Measurements from ENCODE around the gene DDX55.

DDX55 gene

DNA sequence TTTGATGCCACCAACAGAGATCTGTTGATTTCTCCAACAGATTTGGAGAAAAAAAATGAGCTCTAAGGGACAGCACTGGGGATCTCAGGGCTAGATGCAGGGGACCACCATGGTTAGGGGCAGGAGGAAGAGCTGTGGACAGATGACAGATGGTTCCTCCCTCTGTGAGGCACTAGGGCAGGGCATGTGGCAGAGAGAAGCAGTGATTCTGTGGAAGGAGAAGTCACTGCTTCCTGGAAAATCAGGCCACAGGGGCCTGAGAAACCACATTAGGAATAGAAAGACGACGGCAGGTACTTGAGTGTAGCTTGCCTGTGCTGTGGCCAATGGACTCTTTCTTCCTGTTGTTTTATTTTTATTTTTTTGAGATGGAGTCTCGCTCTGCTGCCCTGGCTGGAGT is 42.4 kb upstream of the DDX55 start:
- no peak for TF ChIP-seq EZH2 (IDR thresholded peaks at IDR 0.05; ENCODE audit: borderline replicate concordance, low read length)
- TF ChIP-seq, protein P1, sequence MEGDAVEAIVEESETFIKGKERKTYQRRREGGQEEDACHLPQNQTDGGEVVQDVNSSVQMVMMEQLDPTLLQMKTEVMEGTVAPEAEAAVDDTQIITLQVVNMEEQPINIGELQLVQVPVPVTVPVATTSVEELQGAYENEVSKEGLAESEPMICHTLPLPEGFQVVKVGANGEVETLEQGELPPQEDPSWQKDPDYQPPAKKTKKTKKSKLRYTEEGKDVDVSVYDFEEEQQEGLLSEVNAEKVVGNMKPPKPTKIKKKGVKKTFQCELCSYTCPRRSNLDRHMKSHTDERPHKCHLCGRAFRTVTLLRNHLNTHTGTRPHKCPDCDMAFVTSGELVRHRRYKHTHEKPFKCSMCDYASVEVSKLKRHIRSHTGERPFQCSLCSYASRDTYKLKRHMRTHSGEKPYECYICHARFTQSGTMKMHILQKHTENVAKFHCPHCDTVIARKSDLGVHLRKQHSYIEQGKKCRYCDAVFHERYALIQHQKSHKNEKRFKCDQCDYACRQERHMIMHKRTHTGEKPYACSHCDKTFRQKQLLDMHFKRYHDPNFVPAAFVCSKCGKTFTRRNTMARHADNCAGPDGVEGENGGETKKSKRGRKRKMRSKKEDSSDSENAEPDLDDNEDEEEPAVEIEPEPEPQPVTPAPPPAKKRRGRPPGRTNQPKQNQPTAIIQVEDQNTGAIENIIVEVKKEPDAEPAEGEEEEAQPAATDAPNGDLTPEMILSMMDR (IDR thresholded peaks at IDR 0.05; ENCODE audit: low read length), result no peak
- H3K27ac ChIP-seq (ENCODE audit: low read depth, low read length, poor library complexity, severe bottlenecking), result no peak overlapping the region
- H3K9ac ChIP-seq (ENCODE audit: low read length), result no peak overlapping the region
- no peaks in the 10 kb centered on the region for H3K9me3 ChIP-seq (ENCODE audit: low read length)
- H3K27me3 ChIP-seq (ENCODE audit: insufficient read depth, low read length), result no peaks in the 10 kb centered on the region
- no peaks in the 10 kb centered on the region for H3K36me3 ChIP-seq (ENCODE audit: insufficient read depth, low read length)
- no peak overlapping the region for H3K4me2 ChIP-seq (ENCODE audit: low read length)
- H3K79me2 ChIP-seq (ENCODE audit: insufficient read depth, low read length), result no peaks in the 10 kb centered on the region
- H4K20me1 ChIP-seq (ENCODE audit: insufficient read depth, low read length), result no peaks in the 10 kb centered on the region
- no peaks in the 10 kb centered on the region for H3K9me2 ChIP-seq (ENCODE audit: low read depth, low read length)
- H3K4me3 ChIP-seq (ENCODE audit: low read depth, low read length, poor library complexity, severe bottlenecking), result no peak overlapping the region
- H3K4me1 ChIP-seq (ENCODE audit: insufficient read depth, low read length, severe bottlenecking), result no peaks in the 10 kb centered on the region
- H2AFZ ChIP-seq (ENCODE audit: low read length), result no peak overlapping the region
- H3F3A ChIP-seq (ENCODE audit: insufficient read depth, low read length), result no peaks in the 10 kb centered on the region

DNA sequence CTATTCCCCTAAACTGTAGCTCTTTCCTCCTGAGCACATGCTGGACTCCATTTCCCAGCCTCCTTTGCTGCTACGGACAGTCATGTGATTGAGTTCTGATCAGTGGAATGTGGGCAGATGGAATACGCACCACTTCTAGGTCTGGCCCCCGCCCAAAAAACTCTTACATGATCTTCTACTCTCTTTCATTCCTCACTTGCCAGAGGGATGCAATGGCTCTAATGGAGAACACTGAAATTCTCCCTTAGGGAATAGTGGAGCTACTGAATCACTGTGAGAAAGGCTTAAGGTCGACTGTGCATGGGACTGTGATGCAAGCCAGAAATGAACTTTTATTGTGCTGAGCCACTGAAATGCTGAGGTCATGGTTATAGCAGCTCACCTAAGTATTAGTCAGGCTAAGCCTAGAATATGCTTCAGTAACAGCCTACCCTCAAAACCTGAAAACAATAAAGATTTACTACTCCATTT is 30.5 kb upstream of the DDX55 start:
- no peak overlapping the region; the same call in 1 of the 2 replicates for H2AFZ ChIP-seq (ENCODE audit: low read length)
- peak overlapping the region; percentile 45; the same call in 1 of the 2 replicates for H3K4me2 ChIP-seq (ENCODE audit: low read length)
- H3K27ac ChIP-seq (ENCODE audit: low read depth, low read length, poor library complexity, severe bottlenecking), result no peak overlapping the region
- no peaks in the 10 kb centered on the region for H3K4me1 ChIP-seq (ENCODE audit: insufficient read depth, low read length, severe bottlenecking)
- no peak overlapping the region for H3K4me3 ChIP-seq (ENCODE audit: low read depth, low read length, poor library complexity, severe bottlenecking)
- no peaks in the 10 kb centered on the region for H3K79me2 ChIP-seq (ENCODE audit: insufficient read depth, low read length)
- no peaks in the 10 kb centered on the region; the same call in 1 of the 2 replicates for H3K36me3 ChIP-seq (ENCODE audit: insufficient read depth, low read length)
- H4K20me1 ChIP-seq (ENCODE audit: insufficient read depth, low read length), result no peaks in the 10 kb centered on the region
- TF ChIP-seq EZH2 (IDR thresholded peaks at IDR 0.05; ENCODE audit: borderline replicate concordance, low read length), result no peak
- TF ChIP-seq, protein P1 (IDR thresholded peaks at IDR 0.05; ENCODE audit: low read length), result no peak
- H3K9ac ChIP-seq (ENCODE audit: low read length), result no peak overlapping the region
- H3F3A ChIP-seq (ENCODE audit: insufficient read depth, low read length), result no peaks in the 10 kb centered on the region
- H3K9me2 ChIP-seq (ENCODE audit: low read depth, low read length), result no peaks in the 10 kb centered on the region
- peaks cover 4% of the 10 kb centered on the region; the same call in 1 of the 2 replicates for H3K9me3 ChIP-seq (ENCODE audit: low read length)
- no peaks in the 10 kb centered on the region; the same call in 1 of the 2 replicates for H3K27me3 ChIP-seq (ENCODE audit: insufficient read depth, low read length)

DNA sequence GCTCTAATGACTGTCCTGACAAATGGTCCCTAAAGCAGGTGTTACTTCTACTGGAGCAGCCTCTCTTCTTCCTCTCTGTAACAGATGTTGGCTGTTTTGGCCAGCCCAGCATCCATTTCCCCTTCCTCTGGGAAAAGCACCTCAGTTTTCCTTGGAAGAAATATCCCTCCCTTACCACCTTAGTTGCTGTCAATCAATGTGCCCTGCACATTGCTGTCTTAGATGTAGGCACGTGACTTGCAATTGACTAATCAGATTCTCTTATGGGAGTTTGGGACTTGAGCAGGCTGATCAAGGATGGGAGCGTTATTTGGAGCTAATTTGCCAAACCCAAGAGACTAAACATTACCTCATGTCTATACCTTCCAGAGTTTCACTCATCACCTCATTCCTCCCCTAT is 29.5 kb upstream of the DDX55 start:
- Histone ChIP-seq H3K27me3 (ENCODE audit: insufficient read depth, low read length) (no peaks in the 10 kb centered on the region; the same call in 1 of the 2 replicates), H3K4me3 (ENCODE audit: low read depth, low read length, poor library complexity, severe bottlenecking) (no peak overlapping the region), H2AFZ (ENCODE audit: low read length) (no peak overlapping the region), H3K4me1 (ENCODE audit: insufficient read depth, low read length, severe bottlenecking) (no peaks in the 10 kb centered on the region), H3K27ac (ENCODE audit: low read depth, low read length, poor library complexity, severe bottlenecking) (no peak overlapping the region), H3K4me2 (ENCODE audit: low read length) (no peak overlapping the region), H3K9ac (ENCODE audit: low read length) (no peak overlapping the region), H4K20me1 (ENCODE audit: insufficient read depth, low read length) (no peaks in the 10 kb centered on the region), H3F3A (ENCODE audit: insufficient read depth, low read length) (no peaks in the 10 kb centered on the region), H3K9me2 (ENCODE audit: low read depth, low read length) (no peaks in the 10 kb centered on the region), H3K9me3 (ENCODE audit: low read length) (peaks cover 4% of the 10 kb centered on the region; the same call in 1 of the 2 replicates), H3K36me3 (ENCODE audit: insufficient read depth, low read length) (no peaks in the 10 kb centered on the region; the same call in 1 of the 2 replicates), H3K79me2 (ENCODE audit: insufficient read depth, low read length) (no peaks in the 10 kb centered on the region)
- TF ChIP-seq, protein P1 (IDR thresholded peaks at IDR 0.05; ENCODE audit: low read length), result no peak
- TF ChIP-seq EZH2 (IDR thresholded peaks at IDR 0.05; ENCODE audit: borderline replicate concordance, low read length), result no peak

Data from OCI-LY1 (cell line).